Naive thymus-derived CD4-positive, alpha-beta T cell (primary cell): Measurements from ENCODE around the gene LAG3. TPM values are rescaled to one million over a fixed set of nuclear protein-coding genes. Genes with fewer than 3 reads are reported as not detected.

ENCODE experiments used
- ATAC-seq: fragments of 150-1000 bp; cut with Tn5 transposase; 2 replicates; pipeline ENCODE4 v1.10.0; 2021; ENCODE audit warnings: mild to moderate bottlenecking, moderate library complexity
- CTCF ChIA-PET: fragments of 350-600 bp; sonication (Branson Sonifier 250); formaldehyde crosslinking; loops from one replicate; lab custom pipeline; 2021; ENCODE audit warnings: antibody characterized with exemption; lab: Charles Lee
- POLR2A ChIA-PET: fragments of 350-600 bp; sonication (Branson Sonifier 250); formaldehyde crosslinking; loops from one replicate; lab custom pipeline; 2021; ENCODE audit warnings: antibody characterized with exemption, inconsistent platforms; lab: Charles Lee
- DNase-seq, 9 donors: peaks; one replicate each; pipeline versions ENCODE4 v3.0.0 to v3.0.0-alpha.2; 2020 to 2022; ENCODE audit warnings: mixed read lengths in 1 of 9
- H3K27ac ChIP-seq: one replicate; pipeline ENCODE4 v1.7.0; 2013; ENCODE audit warnings: mild to moderate bottlenecking, low read depth, low read length, moderate library complexity
- H3K27me3 ChIP-seq, 2 donors: one replicate each; pipeline ENCODE4 v1.7.0; 2013; ENCODE audit warnings: low read length in 2 of 2, mild to moderate bottlenecking in 2 of 2, moderate library complexity in 2 of 2; ENCODE audit not compliant: control insufficient read depth in 2 of 2, insufficient read depth in 2 of 2
- H3K36me3 ChIP-seq, 3 experiments: 1 replicate in 2 of 3; 2 replicates in 1 of 3; pipeline ENCODE4 v1.7.0; 2013; ENCODE audit warnings: low read length in 3 of 3, mild to moderate bottlenecking in 3 of 3, moderate library complexity in 1 of 3; ENCODE audit not compliant: insufficient read depth in 3 of 3, control insufficient read depth in 2 of 3
- H3K4me1 ChIP-seq, 2 donors: one replicate each; pipeline ENCODE4 v1.7.0; 2013; ENCODE audit warnings: low read length in 2 of 2, mild to moderate bottlenecking in 2 of 2, moderate library complexity in 1 of 2; ENCODE audit not compliant: control insufficient read depth in 2 of 2, insufficient read depth in 2 of 2
- H3K4me3 ChIP-seq: 2 replicates; pipeline ENCODE4 v1.7.0; 2013; ENCODE audit warnings: mild to moderate bottlenecking, low read length
- H3K9me3 ChIP-seq, 3 experiments: 1 replicate in 2 of 3; 2 replicates in 1 of 3; pipeline ENCODE4 v1.7.0; 2013; ENCODE audit warnings: low read length in 3 of 3; ENCODE audit not compliant: control insufficient read depth in 2 of 3
- H3K27ac Mint-ChIP-seq, 9 donors: one replicate each; pipeline ENCODE4 v1.8.0; 2020 to 2022; ENCODE audit warnings: mixed read lengths in 9 of 9, mild to moderate bottlenecking in 8 of 9, moderate library complexity in 5 of 9, inconsistent platforms in 2 of 9
- H3K27me3 Mint-ChIP-seq, 5 donors: one replicate each; pipeline ENCODE4 v1.8.0; 2021 to 2022; ENCODE audit warnings: mixed read lengths in 5 of 5, mild to moderate bottlenecking in 1 of 5
- H3K36me3 Mint-ChIP-seq, 5 donors: one replicate each; pipeline ENCODE4 v1.8.0; 2020 to 2022; ENCODE audit warnings: mixed read lengths in 5 of 5, mild to moderate bottlenecking in 3 of 5, inconsistent platforms in 1 of 5
- H3K4me1 Mint-ChIP-seq, 7 donors: one replicate each; pipeline ENCODE4 v1.8.0; 2020 to 2022; ENCODE audit warnings: mixed read lengths in 7 of 7, mild to moderate bottlenecking in 3 of 7, inconsistent platforms in 1 of 7
- H3K4me3 Mint-ChIP-seq, 10 donors: one replicate each; pipeline ENCODE4 v1.8.0; 2020 to 2022; ENCODE audit warnings: mild to moderate bottlenecking in 10 of 10, mixed read lengths in 10 of 10, moderate library complexity in 6 of 10, inconsistent platforms in 2 of 10
- H3K9me3 Mint-ChIP-seq, 11 donors: one replicate each; pipeline ENCODE4 v1.8.0; 2020 to 2022; ENCODE audit warnings: mixed read lengths in 11 of 11, mild to moderate bottlenecking in 4 of 11, inconsistent platforms in 1 of 11, moderate library complexity in 1 of 11
- intact Hi-C, 2 donors: fragments of 100-400 bp; cut with micrococcal nuclease; formaldehyde crosslinking; loops; one replicate each; pipeline ENCODE4 v1.15.1; 2023
- polyA plus RNA-seq, 2 donors: library from polyadenylated mRNA; unstranded; fragments of 300-500 nt; fragmentation: Illumina TruSeq; gene quantifications; one replicate each; pipeline ENCODE4 v1.2.3, GENCODE V29; 2021
- total RNA-seq, 6 experiments: library from RNA in 5 of 6; stranded (reverse) in 5 of 6; gene quantifications; 1 replicate in 5 of 6; 2 replicates in 1 of 6; pipeline ENCODE4 v1.2.3 and lab custom pipeline; 2021 to 2026

LAG3 gene
- total and polyA plus RNA-seq, 7 experiments from 2014 or later, result 0.26 to 46.5 (median 0.86) TPM

DNA sequence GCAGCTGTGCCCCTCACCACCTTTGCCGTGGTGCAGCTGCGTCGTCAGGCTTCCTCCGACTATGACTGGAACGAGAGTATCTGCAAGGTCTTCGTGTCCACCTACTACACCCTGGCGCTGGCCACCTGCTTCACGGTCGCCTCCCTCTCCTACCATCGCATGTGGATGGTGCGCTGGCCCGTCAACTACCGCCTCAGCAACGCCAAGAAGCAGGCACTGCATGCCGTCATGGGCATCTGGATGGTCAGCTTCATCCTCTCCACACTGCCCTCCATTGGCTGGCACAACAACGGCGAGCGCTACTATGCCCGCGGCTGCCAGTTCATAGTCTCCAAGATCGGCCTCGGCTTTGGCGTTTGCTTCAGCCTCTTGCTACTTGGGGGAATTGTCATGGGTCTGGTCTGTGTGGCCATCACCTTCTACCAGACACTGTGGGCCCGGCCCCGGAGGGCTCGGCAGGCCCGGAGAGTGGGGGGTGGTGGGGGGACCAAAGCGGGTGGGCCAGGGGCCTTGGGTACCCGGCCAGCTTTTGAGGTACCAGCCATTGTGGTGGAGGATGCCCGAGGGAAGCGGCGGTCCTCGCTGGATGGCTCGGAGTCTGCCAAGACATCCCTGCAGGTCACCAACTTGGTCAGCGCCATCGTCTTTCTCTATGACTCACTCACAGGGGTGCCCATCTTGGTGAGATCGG lies 51.9 kb downstream of the LAG3 start:
- no peak for DNase-seq
- no peak for ATAC-seq
- Histone ChIP-seq H3K4me1 (peaks cover 4 to 15% of the 10 kb centered on the region in 2 donors), H3K27ac (no peak overlapping the region), H3K27me3 (peaks cover 0 to 8% of the 10 kb centered on the region in 2 donors), H3K4me3 (no peak overlapping the region), H3K36me3 (peaks cover 0 to 12% (median 0%) of the 10 kb centered on the region in 3 experiments), H3K9me3 (no peaks in the 10 kb centered on the region)
- Mint-ChIP-seq H3K27me3 (peaks cover 9 to 51% (median 26%) of the 10 kb centered on the region in 5 donors), H3K36me3 (peaks cover 0 to 9% (median 4%) of the 10 kb centered on the region in 5 donors), H3K27ac (peak overlapping the region in 2 of 9 donors; percentile 28 to 31), H3K4me3 (peak overlapping the region in 1 of 10 donors; percentile 12), H3K9me3 (peaks cover 0 to 2% (median 0%) of the 10 kb centered on the region in 11 donors), H3K4me1 (peaks cover 29 to 41% (median 37%) of the 10 kb centered on the region in 7 donors)
- intact Hi-C loops, result loop anchor here in 1 of 2 donors (2.0 kb wide), 1 partner anchor 33 kb away; no protein-coding TSS in a partner anchor
- ChIA-PET POLR2A (interaction anchor here (0.6 to 13.2 kb wide), 7 partner anchors 10 to 324 kb away, joined by 3 to 91 read pairs (median 3); partner anchors contain the start of genes CD4, MLF2 and ZNF384), CTCF (interaction anchor here (1.0 to 6.6 kb wide), 13 partner anchors 11 to 354 kb away, joined by 3 to 94 read pairs (median 6); partner anchors contain the start of genes CD4 and MLF2)

DNA sequence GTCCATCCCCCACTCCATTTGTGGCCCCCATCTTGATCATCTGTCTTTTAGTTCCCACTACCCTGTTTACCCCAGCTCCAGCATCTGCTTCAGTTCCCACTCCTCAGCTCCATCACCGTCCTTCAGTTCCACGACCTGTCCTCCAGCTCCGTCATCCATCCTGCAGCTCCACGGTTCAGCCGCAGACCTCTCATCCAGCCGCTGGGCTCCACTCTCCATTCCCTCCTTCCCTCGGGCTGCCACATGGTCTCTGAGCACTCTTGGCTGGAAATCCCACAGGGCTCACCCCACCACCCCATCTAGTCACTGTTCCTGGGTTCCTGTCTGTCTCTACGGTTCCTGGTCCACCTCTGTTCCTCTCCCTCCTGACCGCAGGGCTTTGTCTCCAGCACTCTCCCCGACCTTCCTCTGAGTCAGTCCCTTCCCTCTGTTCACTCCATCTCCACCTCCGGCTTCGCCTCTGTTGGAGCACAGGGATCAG lies 52.6 kb downstream of the LAG3 start:
- no peaks in the 10 kb centered on the region for H3K9me3 ChIP-seq
- H3K27ac ChIP-seq, result no peak overlapping the region
- ChIA-PET POLR2A (interaction anchor here (0.6 to 13.2 kb wide), 8 partner anchors 10 to 324 kb away, joined by 3 to 91 read pairs (median 3); partner anchors contain the start of genes CD4, COPS7A and MLF2), CTCF (interaction anchor here (1.0 to 6.6 kb wide), 17 partner anchors 8 to 355 kb away, joined by 3 to 94 read pairs (median 5); partner anchors contain the start of genes CD4, MLF2 and USP5)
- peaks cover 0 to 5% (median 0%) of the 10 kb centered on the region in 3 experiments for H3K36me3 ChIP-seq
- Mint-ChIP-seq H3K36me3 (peaks cover 0 to 2% (median 0%) of the 10 kb centered on the region in 5 donors), H3K27ac (peak overlapping the region in 3 of 9 donors; percentile 31 to 57 (median 39)), H3K4me1 (peaks cover 29 to 41% (median 41%) of the 10 kb centered on the region in 7 donors), H3K4me3 (no peak overlapping the region), H3K9me3 (peaks cover 0 to 2% (median 0%) of the 10 kb centered on the region in 11 donors), H3K27me3 (peaks cover 9 to 58% (median 26%) of the 10 kb centered on the region in 5 donors)
- intact Hi-C loops, result loop anchor here (1.0 to 5.0 kb wide), 9 partner anchors 33 to 258 kb away; partner anchors contain the start of genes MLF2 (in 2 of the 2), NOP2 (in 1 of the 2) and ZNF384 (in 1 of the 2)
- H3K27me3 ChIP-seq, result peaks cover 0 to 12% of the 10 kb centered on the region in 2 donors
- DNase-seq (no peak), ATAC-seq (no peak)
- no peak overlapping the region for H3K4me3 ChIP-seq
- H3K4me1 ChIP-seq, result peaks cover 4 to 15% of the 10 kb centered on the region in 2 donors

DNA sequence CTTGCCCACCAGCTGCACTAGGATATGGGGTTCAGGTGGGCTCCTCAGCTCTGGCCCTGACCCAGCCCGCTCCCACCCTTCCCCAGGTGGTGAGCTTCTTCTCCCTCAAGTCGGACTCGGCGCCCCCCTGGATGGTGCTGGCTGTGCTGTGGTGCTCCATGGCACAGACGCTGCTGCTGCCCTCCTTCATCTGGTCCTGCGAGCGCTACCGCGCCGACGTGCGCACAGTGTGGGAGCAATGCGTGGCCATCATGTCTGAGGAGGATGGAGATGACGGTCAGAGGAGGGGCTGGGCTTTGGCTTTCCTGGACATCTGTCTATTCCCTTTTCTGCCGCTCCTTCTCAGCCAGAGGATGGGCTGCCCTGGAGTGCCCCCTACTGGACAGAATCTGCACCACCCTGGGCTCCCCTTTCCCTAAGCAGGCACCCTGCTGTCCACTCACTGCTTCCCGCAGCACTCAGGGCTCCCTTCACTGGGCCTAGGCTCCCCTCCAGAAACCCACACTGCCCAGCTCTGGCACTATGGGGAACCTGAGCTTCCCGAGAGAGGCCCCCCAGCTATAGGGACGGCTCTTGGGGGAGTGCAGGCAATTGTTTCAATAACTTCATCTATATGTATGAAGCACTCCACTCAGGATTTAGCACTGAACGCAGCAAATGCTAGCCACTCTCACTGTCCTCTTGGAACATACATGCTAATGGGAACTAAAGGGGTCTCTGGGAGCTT lies 53.2 kb downstream of the LAG3 start:
- Mint-ChIP-seq H3K4me1 (peaks cover 27 to 42% (median 39%) of the 10 kb centered on the region in 7 donors), H3K36me3 (peaks cover 0 to 1% (median 0%) of the 10 kb centered on the region in 5 donors), H3K9me3 (peaks cover 0 to 2% (median 0%) of the 10 kb centered on the region in 11 donors), H3K27me3 (peaks cover 9 to 63% (median 26%) of the 10 kb centered on the region in 5 donors), H3K27ac (peak overlapping the region in 4 of 9 donors; percentile 22 to 84 (median 53)), H3K4me3 (peak overlapping the region in 7 of 10 donors; percentile 5 to 65 (median 35))
- ATAC-seq, result peak; percentile 79
- Histone ChIP-seq H3K4me1 (peaks cover 4 to 13% of the 10 kb centered on the region in 2 donors), H3K27me3 (peaks cover 0 to 12% of the 10 kb centered on the region in 2 donors), H3K4me3 (no peak overlapping the region), H3K9me3 (no peaks in the 10 kb centered on the region), H3K36me3 (no peaks in the 10 kb centered on the region), H3K27ac (no peak overlapping the region)
- DNase-seq, result peak; percentile 69 to 89 (median 78)
- ChIA-PET POLR2A (interaction anchor here (0.6 to 13.2 kb wide), 9 partner anchors 9 to 102 kb away, joined by 3 to 91 read pairs (median 4); partner anchors contain the start of genes CD4, CDCA3, COPS7A and MLF2), CTCF (interaction anchor here (0.7 to 6.6 kb wide), 18 partner anchors 9 to 356 kb away, joined by 3 to 94 read pairs (median 4); partner anchors contain the start of genes CD4, MLF2 and USP5)
- intact Hi-C loops, result loop anchor here (1.0 to 5.0 kb wide), 9 partner anchors 33 to 258 kb away; partner anchors contain the start of genes MLF2 (in 2 of the 2), NOP2 (in 1 of the 2) and ZNF384 (in 1 of the 2)

DNA sequence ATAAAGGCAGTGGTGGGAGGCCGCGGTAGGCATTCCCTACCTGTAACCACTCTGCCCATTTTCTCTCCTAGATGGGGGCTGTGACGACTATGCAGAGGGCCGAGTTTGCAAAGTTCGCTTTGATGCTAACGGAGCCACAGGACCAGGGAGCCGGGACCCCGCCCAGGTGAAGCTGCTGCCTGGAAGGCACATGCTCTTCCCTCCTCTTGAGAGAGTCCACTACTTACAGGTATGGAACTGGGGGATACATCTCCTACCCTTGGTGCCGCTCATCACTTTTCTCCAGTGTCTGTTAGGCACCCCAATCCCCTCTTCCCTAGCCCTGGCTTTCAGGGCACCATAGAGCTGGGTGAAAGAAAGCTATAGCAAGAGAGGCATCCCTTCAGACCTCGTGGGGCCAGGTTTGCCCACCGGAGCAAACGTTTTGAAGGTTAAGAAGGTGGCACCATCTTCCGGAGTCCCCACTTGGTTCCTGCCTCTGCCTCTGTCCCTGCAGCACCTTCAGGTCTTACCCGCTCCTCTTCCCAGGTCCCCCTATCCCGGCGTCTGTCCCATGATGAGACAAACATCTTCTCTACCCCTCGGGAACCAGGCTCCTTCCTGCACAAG lies 53.9 kb downstream of the LAG3 start:
- Histone ChIP-seq H3K27ac (no peak overlapping the region), H3K36me3 (no peaks in the 10 kb centered on the region), H3K27me3 (peaks cover 0 to 12% of the 10 kb centered on the region in 2 donors), H3K9me3 (no peaks in the 10 kb centered on the region), H3K4me3 (no peak overlapping the region), H3K4me1 (peaks cover 4 to 6% of the 10 kb centered on the region in 2 donors)
- H3K27ac Mint-ChIP-seq, result no peak overlapping the region
- H3K36me3 Mint-ChIP-seq, result no peaks in the 10 kb centered on the region
- H3K27me3 Mint-ChIP-seq, result peaks cover 9 to 68% (median 21%) of the 10 kb centered on the region in 5 donors
- ChIA-PET CTCF (interaction anchor here (0.7 to 6.6 kb wide), 9 partner anchors 9 to 266 kb away, joined by 3 to 94 read pairs (median 7); partner anchors contain the start of genes MLF2 and USP5), POLR2A (interaction anchor here (1.1 to 13.2 kb wide), 6 partner anchors 10 to 73 kb away, joined by 3 to 91 read pairs (median 10); partner anchors contain the start of genes CD4, CDCA3, MLF2 and USP5)
- peak overlapping the region in 2 of 10 donors; percentile 32 to 45 for H3K4me3 Mint-ChIP-seq
- peaks cover 0 to 2% (median 0%) of the 10 kb centered on the region in 11 donors for H3K9me3 Mint-ChIP-seq
- DNase-seq (no peak), ATAC-seq (no peak)
- intact Hi-C loops, result loop anchor here (5.0 kb wide), 2 partner anchors 139 to 259 kb away; partner anchors contain the start of genes NOP2 (in 1 of the 2) and ZNF384 (in 1 of the 2)
- peaks cover 21 to 38% (median 32%) of the 10 kb centered on the region in 7 donors for H3K4me1 Mint-ChIP-seq

DNA sequence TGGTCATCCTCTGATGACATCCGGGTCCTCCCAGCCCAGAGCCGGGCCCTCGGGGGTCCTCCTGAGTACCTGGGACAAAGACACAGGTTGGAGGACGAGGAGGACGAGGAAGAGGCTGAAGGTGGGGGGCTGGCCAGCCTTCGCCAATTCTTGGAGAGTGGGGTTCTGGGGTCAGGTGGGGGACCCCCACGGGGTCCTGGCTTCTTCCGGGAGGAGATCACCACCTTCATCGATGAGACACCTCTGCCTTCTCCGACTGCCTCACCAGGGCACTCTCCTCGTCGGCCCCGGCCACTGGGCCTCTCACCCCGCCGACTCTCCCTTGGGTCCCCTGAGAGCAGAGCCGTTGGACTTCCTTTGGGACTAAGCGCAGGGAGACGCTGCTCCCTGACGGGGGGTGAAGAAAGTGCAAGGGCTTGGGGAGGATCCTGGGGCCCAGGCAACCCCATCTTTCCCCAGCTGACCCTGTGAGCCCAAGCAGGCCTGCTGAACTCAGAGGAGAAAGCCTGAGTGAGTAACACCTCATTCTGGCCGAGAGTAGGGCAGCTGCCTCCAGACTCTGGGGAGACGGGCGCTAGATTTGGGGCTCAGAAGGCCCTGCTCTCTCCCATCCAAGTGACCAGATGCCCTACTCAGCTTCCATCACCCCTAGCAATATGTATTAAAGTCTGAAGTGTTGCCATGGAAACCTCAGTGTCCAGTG lies 54.6 kb downstream of the LAG3 start:
- H3K4me3 Mint-ChIP-seq, result peak overlapping the region; percentile 63 to 98 (median 73)
- no peaks in the 10 kb centered on the region for H3K36me3 Mint-ChIP-seq
- Histone ChIP-seq H3K4me3 (no peak overlapping the region), H3K9me3 (no peaks in the 10 kb centered on the region), H3K27ac (no peak overlapping the region), H3K36me3 (no peaks in the 10 kb centered on the region), H3K4me1 (peaks cover 3 to 4% of the 10 kb centered on the region in 2 donors), H3K27me3 (peaks cover 0 to 12% of the 10 kb centered on the region in 2 donors)
- no peak for DNase-seq
- peaks cover 9 to 70% (median 21%) of the 10 kb centered on the region in 5 donors for H3K27me3 Mint-ChIP-seq
- peak overlapping the region in 6 of 9 donors; percentile 10 to 81 (median 64) for H3K27ac Mint-ChIP-seq
- no peak for ATAC-seq
- peaks cover 19 to 36% (median 30%) of the 10 kb centered on the region in 7 donors for H3K4me1 Mint-ChIP-seq
- ChIA-PET POLR2A (interaction anchor here (1.4 to 13.2 kb wide), 5 partner anchors 12 to 74 kb away, joined by 3 to 91 read pairs (median 16); partner anchors contain the start of genes CD4, CDCA3, MLF2 and USP5), CTCF (interaction anchor here (2.0 to 6.6 kb wide), 4 partner anchors 9 to 93 kb away, joined by 7 to 94 read pairs (median 22); partner anchors contain the start of gene MLF2)
- intact Hi-C loops, result loop anchor here (5.0 kb wide), 2 partner anchors 140 to 260 kb away; partner anchors contain the start of genes NOP2 (in 1 of the 2) and ZNF384 (in 1 of the 2)
- H3K9me3 Mint-ChIP-seq, result peaks cover 0 to 2% (median 0%) of the 10 kb centered on the region in 11 donors
